Tongue (tissue), 3 donors: ENCODE results near the gene HMGN4. TPM values are rescaled to one million over a fixed set of nuclear protein-coding genes. Genes with fewer than 3 reads are reported as not detected.

Experiments
- DNase-seq: peaks from one replicate; pipeline ENCODE4 v3.0.0-alpha.2; 2015
- small RNA-seq: library from RNA; depleted of rRNA; stranded (forward); fragments of <200 nt; gene quantifications from one replicate; pipeline ENCODE3, GENCODE V24; 2014; ENCODE audit warnings: low replicate concordance
- total RNA-seq: library from RNA; depleted of rRNA; stranded (reverse); fragments of >200 nt; gene quantifications from one replicate; pipeline ENCODE4 v1.2.3, GENCODE V29; 2014

Gene HMGN4
- total RNA-seq, 1 donor from 2014 or later, result 56.7 TPM

GRCh38 chr6:26578279-26578678 lies 40.1 kb downstream of the HMGN4 start:
- DNase-seq, result no peak

GRCh38 chr6:26578741-26579140 lies 40.6 kb downstream of the HMGN4 start:
- DNase-seq, result no peak

GRCh38 chr6:26581164-26581915 lies 43.2 kb downstream of the HMGN4 start:
- no peak for DNase-seq

- no peak for DNase-seq
Observed at GRCh38 chr6:26588965-26589364, 50.8 kb downstream of the HMGN4 start.

- no peak for DNase-seq
Observed at GRCh38 chr6:26592649-26593048, 54.5 kb downstream of the HMGN4 start.

- DNase-seq, result no peak
Observed at GRCh38 chr6:26593278-26594130, 55.3 kb downstream of the HMGN4 start.

GRCh38 chr6:26594131-26594498 lies 55.9 kb downstream of the HMGN4 start:
- no peak for DNase-seq

- peak; percentile 57 for DNase-seq
Observed at GRCh38 chr6:26594730-26595632, 56.8 kb downstream of the HMGN4 start.

- DNase-seq, result peak; percentile 96
Observed at GRCh38 chr6:26595669-26596269, 57.6 kb downstream of the HMGN4 start.

Small RNA genes within 50 kb of the gene (small RNA-seq; reads per million reads assigned to genes)
- gene RNU6-502P, result not detected

Other genes starting within 250 kb of the HMGN4 start
- 7.0 TPM for gene BTN3A2, start 173.2 kb upstream of the HMGN4 start, total RNA-seq
- gene BTN2A2, start 155.3 kb upstream of the HMGN4 start, total RNA-seq, result 17.1 TPM
- gene BTN3A1, start 136.1 kb upstream of the HMGN4 start, total RNA-seq, result 23.4 TPM
- 12.0 TPM for gene BTN3A3, start 97.9 kb upstream of the HMGN4 start, total RNA-seq
- 15.8 TPM for gene BTN2A1, start 80.4 kb upstream of the HMGN4 start, total RNA-seq
- gene BTN1A1, start 38.1 kb upstream of the HMGN4 start, total RNA-seq, result not detected
- gene ABT1, start 58.6 kb downstream of the HMGN4 start, total RNA-seq, result 15.7 TPM
- 21.6 TPM for gene ZNF322, start 121.4 kb downstream of the HMGN4 start, total RNA-seq